K562 (cell line): ENCODE data around the gene NPY5R. TPM values are rescaled to one million over a fixed set of nuclear protein-coding genes. Genes with fewer than 3 reads are reported as not detected.

Experiments used
- ATAC-seq: fragments of 200-7000 bp; cut with Tn5 transposase; 3 replicates; pipeline ENCODE4 v1.9.1; 2020; ENCODE audit warnings: moderate library complexity
- BruUV-seq: library from RNA; stranded (reverse); fragments of 400-500 nt; replicated peaks from 2 replicates; lab custom pipeline; 2021; lab: Mats Ljungman, UMichigan
- CTCF ChIA-PET: fragments of 300-600 bp; formaldehyde crosslinking; extraction: SDS; loops from one replicate; lab custom pipeline; 2021; ENCODE audit warnings: low intra/inter-chr PET ratio; lab: Yijun Ruan, JAX
- POLR2A ChIA-PET: fragments of 300-600, 350-650 bp; sonication (Branson Sonifier 250); formaldehyde crosslinking; extraction: SDS; loops from one replicate; lab custom pipeline; 2021; ENCODE audit warnings: antibody characterized with exemption, inconsistent platforms; lab: Yijun Ruan, JAX
- DNase-seq, 4 experiments: peaks; one replicate each; pipeline versions ENCODE4 v3.0.0 to v3.0.0-alpha.2; 2011 to 2018; ENCODE audit warnings: low spot score in 3 of 4, mixed read lengths in 3 of 4; ENCODE audit errors: extremely low read depth in 1 of 4
- FAIRE-seq: peaks from 2 replicates; lab custom pipeline; 2011; peaks lifted over from hg19 to GRCh38; lab: Jason Lieb, UNC
- H2AFZ ChIP-seq: 2 replicates; pipeline ENCODE4 v1.6.0; 2011; ENCODE audit warnings: low read depth, low read length, control low read depth, inconsistent platforms
- H3K27ac ChIP-seq: fragments of 200-600 bp; 3 replicates; pipeline ENCODE4 v1.8.0; 2011; ENCODE audit warnings: low read depth, mild to moderate bottlenecking, control low read depth, inconsistent platforms, low read length, moderate library complexity, mixed read lengths; ENCODE audit errors: extremely low read depth
- H3K27me3 ChIP-seq, 2 experiments: fragments of 300-600 bp in 1 of 2; 2 replicates in 1 of 2; 3 replicates in 1 of 2; pipeline versions ENCODE4 v1.6.0 to v1.8.0; 2011; ENCODE audit warnings: inconsistent platforms in 2 of 2, low read length in 2 of 2, mild to moderate bottlenecking in 1 of 2, mixed read lengths in 1 of 2, moderate library complexity in 1 of 2; ENCODE audit not compliant: control insufficient read depth in 2 of 2, insufficient read depth in 2 of 2
- H3K36me3 ChIP-seq: fragments of 300-600 bp; 3 replicates; pipeline ENCODE4 v1.8.0; 2011; ENCODE audit warnings: mild to moderate bottlenecking, low read length, inconsistent platforms; ENCODE audit not compliant: control insufficient read depth, insufficient read depth
- H3K4me1 ChIP-seq, 2 experiments: fragments of 200-600 bp in 1 of 2; replicated peaks in 1 of 2; 2 replicates in 1 of 2; 3 replicates in 1 of 2; pipeline versions ENCODE4 v1.5.1 to v1.8.0; 2011; ENCODE audit warnings: inconsistent platforms in 2 of 2, low read length in 2 of 2, mild to moderate bottlenecking in 1 of 2, mixed read lengths in 1 of 2, moderate library complexity in 1 of 2; ENCODE audit not compliant: control insufficient read depth in 2 of 2, insufficient read depth in 2 of 2
- H3K4me2 ChIP-seq: 2 replicates; pipeline ENCODE4 v1.6.1; 2011; ENCODE audit warnings: low read length, control low read depth, inconsistent platforms, mixed read lengths; ENCODE audit not compliant: insufficient read depth
- H3K4me3 ChIP-seq: fragments of 200-600 bp; sonication (generic), shearing (Covaris generic); 2 replicates; pipeline ENCODE4 v1.5.1; 2016; ENCODE audit warnings: control low read depth, inconsistent platforms
- H3K79me2 ChIP-seq: fragments of 200-600 bp; 3 replicates; pipeline ENCODE4 v1.8.0; 2011; ENCODE audit warnings: low read length, inconsistent platforms; ENCODE audit not compliant: control insufficient read depth, insufficient read depth
- H3K9ac ChIP-seq, 2 experiments: 2 replicates each; pipeline versions ENCODE4 v1.6.0 to v1.6.1; 2011; ENCODE audit warnings: low read depth in 2 of 2, low read length in 2 of 2, control low read depth in 1 of 2, inconsistent platforms in 1 of 2, mild to moderate bottlenecking in 1 of 2, mixed read lengths in 1 of 2; ENCODE audit not compliant: insufficient read depth in 1 of 2
- H3K9me1 ChIP-seq: one replicate; pipeline ENCODE4 v1.6.0; 2011; ENCODE audit warnings: inconsistent platforms, mild to moderate bottlenecking, low read length, moderate library complexity; ENCODE audit not compliant: control insufficient read depth, insufficient read depth
- H3K9me3 ChIP-seq: replicated peaks from 2 replicates; pipeline ENCODE4 v1.5.1; 2011; ENCODE audit warnings: low read depth, low read length, inconsistent platforms; ENCODE audit not compliant: control insufficient read depth, insufficient read depth
- H4K20me1 ChIP-seq: replicated peaks from 2 replicates; pipeline ENCODE4 v1.6.1; 2011; ENCODE audit warnings: low read length, inconsistent platforms, mixed read lengths; ENCODE audit not compliant: control insufficient read depth, insufficient read depth
- CEBPG ChIP-seq, 3 experiments: fragments of 200-800 bp in 1 of 3; sonication (Bioruptor generic) in 1 of 3; sonication (generic) in 1 of 3; formaldehyde crosslinking in 1 of 3; IDR thresholded peaks in 2 of 3; conservative IDR thresholded peaks in 1 of 3; 2 replicates each; pipeline versions ENCODE4 v1.6.1 to v1.8.0; 2016 to 2022; ENCODE audit warnings: missing compliant biosample characterization in 2 of 3, missing genetic modification characterization in 2 of 3, mild to moderate bottlenecking in 1 of 3, missing genetic modification reagents in 1 of 3
- JUNB ChIP-seq: fragments of 450-650 bp; formaldehyde crosslinking; conservative IDR thresholded peaks from 2 replicates; pipeline ENCODE4 v1.4.0; 2020; ENCODE audit warnings: mild to moderate bottlenecking
- NFE2 ChIP-seq: IDR thresholded peaks from 2 replicates; pipeline ENCODE4 v1.6.1; 2014; ENCODE audit warnings: antibody characterized with exemption, low read depth
- POLR2B ChIP-seq: fragments of 450-650 bp; IDR thresholded peaks from 2 replicates; pipeline ENCODE4 v1.6.1; 2018; ENCODE audit warnings: low read depth; ENCODE audit not compliant: partially characterized antibody
- RBM39 ChIP-seq: fragments of 200-400 bp; formaldehyde crosslinking; optimal IDR thresholded peaks from 2 replicates; pipeline ENCODE3; 2018; ENCODE audit warnings: low read depth, low read length
- TAF1 ChIP-seq: IDR thresholded peaks from 2 replicates; pipeline ENCODE4 v1.6.1; 2011; ENCODE audit warnings: mild to moderate bottlenecking, low read length, moderate library complexity; ENCODE audit not compliant: insufficient read depth, control insufficient read depth, severe bottlenecking; ENCODE audit errors: extremely low read depth
- ZNF561 ChIP-seq: fragments of 450-650 bp; formaldehyde crosslinking; conservative IDR thresholded peaks from 2 replicates; pipeline ENCODE4 v1.4.0; 2020; ENCODE audit warnings: mild to moderate bottlenecking, moderate library complexity
- WGBS: fragments of 100-300 bp; shearing (Covaris generic); methylation state at CpG from one replicate; pipeline ENCODE4 v1.1.6; 2016; ENCODE audit warnings: low coverage, mixed read lengths; ENCODE audit not compliant: insufficient coverage; ENCODE audit errors: missing lambda C conversion rate; 5-methylcytosine and 5-hydroxymethylcytosine counted together
- in situ Hi-C: fragments of 300-500 bp; cut with MboI; formaldehyde crosslinking; loops from 4 replicates; pipeline ENCODE4 v1.15.0; 2018; ENCODE audit warnings: inconsistent platforms, mixed read lengths
- intact Hi-C: fragments of 100-400 bp; cut with micrococcal nuclease; formaldehyde crosslinking; loops from 2 replicates; pipeline ENCODE4 v1.14.2; 2022
- polyA plus RNA-seq, 8 experiments: library from polyadenylated mRNA; depleted of rRNA in 4 of 8; stranded (reverse) in 5 of 8; unstranded in 3 of 8; fragments of >200 nt; fragmentation: Nextera tagmentation in 2 of 8; fragmentation: Illumina TruSeq in 1 of 8; extraction: Ambion mirVana in 2 of 8; extraction: Trizol in 1 of 8; gene quantifications; 2 replicates each; pipeline versions ENCODE4 v1.2.1 to v1.2.3, GENCODE V29; 2011 to 2014; ENCODE audit warnings: inconsistent platforms in 1 of 8, missing spikeins in 1 of 8
- total RNA-seq, 7 experiments: library from RNA; depleted of rRNA in 6 of 7; stranded (reverse); fragments of >200 nt in 6 of 7; fragmentation: Illumina TruSeq in 2 of 7; extraction: Trizol in 2 of 7; gene quantifications; 2 replicates each; pipeline versions ENCODE4 v1.2.1 to v1.2.3, GENCODE V29; 2011 to 2021; ENCODE audit warnings: low replicate concordance in 1 of 7
- TF ChIP-seq, protein P1 (sequence below): fragments of 250-450 bp; sonication (Bioruptor Pico); IDR thresholded peaks from 2 replicates; pipeline ENCODE4 v1.4.0; 2020; ENCODE audit warnings: mild to moderate bottlenecking, moderate library complexity, borderline replicate concordance
- TF ChIP-seq, protein P2 (sequence below): fragments of 250-450 bp; sonication (Bioruptor Pico); IDR thresholded peaks from 2 replicates; pipeline ENCODE4 v1.4.0; 2020; ENCODE audit warnings: mild to moderate bottlenecking
- TF ChIP-seq, protein P3 (sequence below), 2 experiments: fragments of 450-650 bp; IDR thresholded peaks; 2 replicates each; pipeline ENCODE4 v1.6.1; 2018; ENCODE audit warnings: mild to moderate bottlenecking in 2 of 2, low read depth in 1 of 2; ENCODE audit not compliant: partially characterized antibody in 2 of 2
- TF ChIP-seq, protein P4 (sequence below): sonication (generic); formaldehyde crosslinking; IDR thresholded peaks from 2 replicates; pipeline ENCODE4 v1.8.1; 2023; ENCODE audit warnings: mild to moderate bottlenecking, missing genetic modification reagents

The NPY5R gene
- total and polyA plus RNA-seq, 9 of the 15 experiments (the other 6 are each of a cell fraction or from before 2014, with no cell fraction given), result not detected

DNA sequence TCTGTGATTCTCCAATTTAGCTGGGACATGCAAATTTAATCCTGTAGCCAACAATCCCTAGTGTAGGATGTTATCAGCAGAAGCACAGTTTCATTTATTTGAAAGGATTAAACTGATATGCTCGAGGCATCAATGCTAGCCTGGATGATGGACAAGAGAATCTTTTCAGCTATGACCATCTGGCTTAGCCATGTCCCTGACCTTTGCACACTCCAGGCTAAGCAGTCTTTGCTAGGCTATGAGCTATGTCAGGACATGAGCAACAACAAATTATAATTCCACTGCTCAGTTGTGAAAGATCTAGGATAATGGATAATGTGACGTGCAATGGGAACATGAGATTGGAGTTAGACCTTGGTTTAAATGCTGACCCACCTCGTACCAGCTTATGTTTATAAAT lies 43.2 kb upstream of the NPY5R start:
- 3% methylated on average over 3 of the region's 3 CpGs for WGBS
- ChIA-PET CTCF (no interaction called here), POLR2A (no interaction called here)
- H3K4me3 ChIP-seq, result no peak overlapping the region
- FAIRE-seq (no peak), ATAC-seq (peak; percentile 49; the same call in 2 of the 3 replicates), DNase-seq (no peak)
- 0 out of 2 replicates have a peak overlapping the region, but pooled peaks have one; percentile 5 for H2AFZ ChIP-seq
- no TSS peak for BruUV-seq
- H3K9me1 ChIP-seq, result no peaks in the 10 kb centered on the region
- H3K27ac ChIP-seq, result no peak overlapping the region
- no peaks in the 10 kb centered on the region for H3K36me3 ChIP-seq
- intact Hi-C loops, result no loop called here
- in situ Hi-C loops, result no loop called here
- no peaks in the 10 kb centered on the region for H3K9me3 ChIP-seq
- H4K20me1 ChIP-seq, result no peaks in the 10 kb centered on the region
- H3K9ac ChIP-seq, result no peak overlapping the region
- no peaks in the 10 kb centered on the region; a peak in 1 of 5 replicates for H3K27me3 ChIP-seq
- no peak overlapping the region for H3K4me2 ChIP-seq
- H3K79me2 ChIP-seq, result no peaks in the 10 kb centered on the region
- H3K4me1 ChIP-seq, result no peaks in the 10 kb centered on the region; a peak in 1 of 5 replicates
- TF ChIP-seq, protein P1, sequence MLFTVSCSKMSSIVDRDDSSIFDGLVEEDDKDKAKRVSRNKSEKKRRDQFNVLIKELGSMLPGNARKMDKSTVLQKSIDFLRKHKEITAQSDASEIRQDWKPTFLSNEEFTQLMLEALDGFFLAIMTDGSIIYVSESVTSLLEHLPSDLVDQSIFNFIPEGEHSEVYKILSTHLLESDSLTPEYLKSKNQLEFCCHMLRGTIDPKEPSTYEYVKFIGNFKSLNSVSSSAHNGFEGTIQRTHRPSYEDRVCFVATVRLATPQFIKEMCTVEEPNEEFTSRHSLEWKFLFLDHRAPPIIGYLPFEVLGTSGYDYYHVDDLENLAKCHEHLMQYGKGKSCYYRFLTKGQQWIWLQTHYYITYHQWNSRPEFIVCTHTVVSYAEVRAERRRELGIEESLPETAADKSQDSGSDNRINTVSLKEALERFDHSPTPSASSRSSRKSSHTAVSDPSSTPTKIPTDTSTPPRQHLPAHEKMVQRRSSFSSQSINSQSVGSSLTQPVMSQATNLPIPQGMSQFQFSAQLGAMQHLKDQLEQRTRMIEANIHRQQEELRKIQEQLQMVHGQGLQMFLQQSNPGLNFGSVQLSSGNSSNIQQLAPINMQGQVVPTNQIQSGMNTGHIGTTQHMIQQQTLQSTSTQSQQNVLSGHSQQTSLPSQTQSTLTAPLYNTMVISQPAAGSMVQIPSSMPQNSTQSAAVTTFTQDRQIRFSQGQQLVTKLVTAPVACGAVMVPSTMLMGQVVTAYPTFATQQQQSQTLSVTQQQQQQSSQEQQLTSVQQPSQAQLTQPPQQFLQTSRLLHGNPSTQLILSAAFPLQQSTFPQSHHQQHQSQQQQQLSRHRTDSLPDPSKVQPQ, result no peak
- TF ChIP-seq TAF1, result no peak
- TF ChIP-seq, protein P2, sequence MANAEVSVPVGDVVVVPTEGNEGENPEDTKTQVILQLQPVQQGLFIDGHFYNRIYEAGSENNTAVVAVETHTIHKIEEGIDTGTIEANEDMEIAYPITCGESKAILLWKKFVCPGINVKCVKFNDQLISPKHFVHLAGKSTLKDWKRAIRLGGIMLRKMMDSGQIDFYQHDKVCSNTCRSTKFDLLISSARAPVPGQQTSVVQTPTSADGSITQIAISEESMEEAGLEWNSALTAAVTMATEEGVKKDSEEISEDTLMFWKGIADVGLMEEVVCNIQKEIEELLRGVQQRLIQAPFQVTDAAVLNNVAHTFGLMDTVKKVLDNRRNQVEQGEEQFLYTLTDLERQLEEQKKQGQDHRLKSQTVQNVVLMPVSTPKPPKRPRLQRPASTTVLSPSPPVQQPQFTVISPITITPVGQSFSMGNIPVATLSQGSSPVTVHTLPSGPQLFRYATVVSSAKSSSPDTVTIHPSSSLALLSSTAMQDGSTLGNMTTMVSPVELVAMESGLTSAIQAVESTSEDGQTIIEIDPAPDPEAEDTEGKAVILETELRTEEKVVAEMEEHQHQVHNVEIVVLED, result no peak
- TF ChIP-seq RBM39, result no peak
- no peak for TF ChIP-seq POLR2B
- TF ChIP-seq NFE2, result no peak
- TF ChIP-seq, protein P3, sequence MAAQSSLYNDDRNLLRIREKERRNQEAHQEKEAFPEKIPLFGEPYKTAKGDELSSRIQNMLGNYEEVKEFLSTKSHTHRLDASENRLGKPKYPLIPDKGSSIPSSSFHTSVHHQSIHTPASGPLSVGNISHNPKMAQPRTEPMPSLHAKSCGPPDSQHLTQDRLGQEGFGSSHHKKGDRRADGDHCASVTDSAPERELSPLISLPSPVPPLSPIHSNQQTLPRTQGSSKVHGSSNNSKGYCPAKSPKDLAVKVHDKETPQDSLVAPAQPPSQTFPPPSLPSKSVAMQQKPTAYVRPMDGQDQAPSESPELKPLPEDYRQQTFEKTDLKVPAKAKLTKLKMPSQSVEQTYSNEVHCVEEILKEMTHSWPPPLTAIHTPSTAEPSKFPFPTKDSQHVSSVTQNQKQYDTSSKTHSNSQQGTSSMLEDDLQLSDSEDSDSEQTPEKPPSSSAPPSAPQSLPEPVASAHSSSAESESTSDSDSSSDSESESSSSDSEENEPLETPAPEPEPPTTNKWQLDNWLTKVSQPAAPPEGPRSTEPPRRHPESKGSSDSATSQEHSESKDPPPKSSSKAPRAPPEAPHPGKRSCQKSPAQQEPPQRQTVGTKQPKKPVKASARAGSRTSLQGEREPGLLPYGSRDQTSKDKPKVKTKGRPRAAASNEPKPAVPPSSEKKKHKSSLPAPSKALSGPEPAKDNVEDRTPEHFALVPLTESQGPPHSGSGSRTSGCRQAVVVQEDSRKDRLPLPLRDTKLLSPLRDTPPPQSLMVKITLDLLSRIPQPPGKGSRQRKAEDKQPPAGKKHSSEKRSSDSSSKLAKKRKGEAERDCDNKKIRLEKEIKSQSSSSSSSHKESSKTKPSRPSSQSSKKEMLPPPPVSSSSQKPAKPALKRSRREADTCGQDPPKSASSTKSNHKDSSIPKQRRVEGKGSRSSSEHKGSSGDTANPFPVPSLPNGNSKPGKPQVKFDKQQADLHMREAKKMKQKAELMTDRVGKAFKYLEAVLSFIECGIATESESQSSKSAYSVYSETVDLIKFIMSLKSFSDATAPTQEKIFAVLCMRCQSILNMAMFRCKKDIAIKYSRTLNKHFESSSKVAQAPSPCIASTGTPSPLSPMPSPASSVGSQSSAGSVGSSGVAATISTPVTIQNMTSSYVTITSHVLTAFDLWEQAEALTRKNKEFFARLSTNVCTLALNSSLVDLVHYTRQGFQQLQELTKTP (IDR thresholded peaks at IDR 0.05; ENCODE audit: low read depth in 1 of 2, partially characterized antibody in 2 of 2), result no peak
- TF ChIP-seq, protein P4, sequence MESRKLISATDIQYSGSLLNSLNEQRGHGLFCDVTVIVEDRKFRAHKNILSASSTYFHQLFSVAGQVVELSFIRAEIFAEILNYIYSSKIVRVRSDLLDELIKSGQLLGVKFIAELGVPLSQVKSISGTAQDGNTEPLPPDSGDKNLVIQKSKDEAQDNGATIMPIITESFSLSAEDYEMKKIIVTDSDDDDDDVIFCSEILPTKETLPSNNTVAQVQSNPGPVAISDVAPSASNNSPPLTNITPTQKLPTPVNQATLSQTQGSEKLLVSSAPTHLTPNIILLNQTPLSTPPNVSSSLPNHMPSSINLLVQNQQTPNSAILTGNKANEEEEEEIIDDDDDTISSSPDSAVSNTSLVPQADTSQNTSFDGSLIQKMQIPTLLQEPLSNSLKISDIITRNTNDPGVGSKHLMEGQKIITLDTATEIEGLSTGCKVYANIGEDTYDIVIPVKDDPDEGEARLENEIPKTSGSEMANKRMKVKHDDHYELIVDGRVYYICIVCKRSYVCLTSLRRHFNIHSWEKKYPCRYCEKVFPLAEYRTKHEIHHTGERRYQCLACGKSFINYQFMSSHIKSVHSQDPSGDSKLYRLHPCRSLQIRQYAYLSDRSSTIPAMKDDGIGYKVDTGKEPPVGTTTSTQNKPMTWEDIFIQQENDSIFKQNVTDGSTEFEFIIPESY (CRISPR knock-in tag), result no peak
- no peak for TF ChIP-seq ZNF561 (CRISPR knock-in tag)
- TF ChIP-seq CEBPG (CRISPR knock-in tag; IDR thresholded peaks at IDR 0.05), result no peak
- TF ChIP-seq CEBPG (tag; conservative IDR thresholded peaks at IDR 0.05 in 1 of 2, IDR thresholded peaks at IDR 0.05 in 1 of 2), result no peak
- TF ChIP-seq JUNB (CRISPR knock-in tag), result no peak
